ENCODE results near the gene PUSL1.

PUSL1 gene

GRCh38 chr1:1338278-1338677 is 29.9 kb downstream of the PUSL1 start:
- Histone ChIP-seq H3K27ac (replicated peaks; ENCODE audit: low read length) (no peak overlapping the region), H2BK120ac (ENCODE audit: low read depth, low read length) (no peak overlapping the region), H3K4me1 (ENCODE audit: control insufficient read depth in 2 of 2, insufficient read depth in 1 of 2, low read depth in 1 of 2, low read length in 2 of 2) (peaks cover 0 to 3% of the 10 kb centered on the region in 2 donors), H3K79me1 (ENCODE audit: low read depth, low read length) (peaks cover 14% of the 10 kb centered on the region), H3K4ac (ENCODE audit: low read length) (no peak overlapping the region), H3K4me2 (ENCODE audit: insufficient read depth, low read length, poor library complexity, severe bottlenecking) (no peak overlapping the region), H2AK5ac (ENCODE audit: low read depth, low read length) (no peak overlapping the region), H3K27me3 (ENCODE audit: control insufficient read depth in 3 of 3, insufficient read depth in 3 of 3, low read depth in 1 of 3, low read length in 3 of 3) (no peaks in the 10 kb centered on the region), H4K8ac (ENCODE audit: low read depth, low read length) (no peak overlapping the region), H3K36me3 (replicated peaks in 1 of 2; ENCODE audit: control insufficient read depth in 2 of 2, insufficient read depth in 2 of 2, low read length in 2 of 2) (peaks cover 27 to 53% of the 10 kb centered on the region in 2 donors), H3K18ac (ENCODE audit: low read length) (no peak overlapping the region), H3K23ac (ENCODE audit: low read depth, low read length, poor library complexity) (peak overlapping the region; percentile 73), H3K9ac (ENCODE audit: low read depth, low read length, poor library complexity) (no peak overlapping the region), H3K9me3 (replicated peaks in 1 of 2; ENCODE audit: control insufficient read depth in 2 of 2, insufficient read depth in 1 of 2, low read depth in 1 of 2, low read length in 2 of 2) (peaks cover 0 to 9% of the 10 kb centered on the region in 2 donors), H3K14ac (ENCODE audit: low read length) (no peak overlapping the region), H2BK5ac (ENCODE audit: low read length) (no peak overlapping the region), H2BK12ac (ENCODE audit: low read length) (no peak overlapping the region), H2AFZ (ENCODE audit: low read length) (no peak overlapping the region), H3K4me3 (ENCODE audit: low read length in 2 of 2) (no peak overlapping the region), H4K91ac (ENCODE audit: low read depth, low read length, poor library complexity) (no peak overlapping the region), H2BK15ac (ENCODE audit: low read length) (no peak overlapping the region)
- DNase-seq (ENCODE audit: low spot score), result no peak
- no CpG with 5 or more reads among the region's 36 CpGs for WGBS, 2 donors (ENCODE audit: extremely low coverage in 2 of 2, insufficient read length in 2 of 2, insufficient replicate concordance in 1 of 2)

GRCh38 chr1:1340185-1340584 is 31.8 kb downstream of the PUSL1 start:
- Histone ChIP-seq H3K4me1 (ENCODE audit: control insufficient read depth in 2 of 2, insufficient read depth in 1 of 2, low read depth in 1 of 2, low read length in 2 of 2) (peaks cover 0 to 3% of the 10 kb centered on the region in 2 donors), H4K91ac (ENCODE audit: low read depth, low read length, poor library complexity) (peak overlapping the region; percentile 22), H2BK12ac (ENCODE audit: low read length) (no peak overlapping the region), H2AFZ (ENCODE audit: low read length) (no peak overlapping the region), H3K79me1 (ENCODE audit: low read depth, low read length) (peaks cover 19% of the 10 kb centered on the region), H3K9ac (ENCODE audit: low read depth, low read length, poor library complexity) (peak overlapping the region; percentile 44), H3K4ac (ENCODE audit: low read length) (no peak overlapping the region), H4K8ac (ENCODE audit: low read depth, low read length) (no peak overlapping the region), H2BK15ac (ENCODE audit: low read length) (no peak overlapping the region), H3K4me2 (ENCODE audit: insufficient read depth, low read length, poor library complexity, severe bottlenecking) (no peak overlapping the region), H2AK5ac (ENCODE audit: low read depth, low read length) (no peak overlapping the region), H3K18ac (ENCODE audit: low read length) (no peak overlapping the region), H3K36me3 (replicated peaks in 1 of 2; ENCODE audit: control insufficient read depth in 2 of 2, insufficient read depth in 2 of 2, low read length in 2 of 2) (peaks cover 27 to 52% of the 10 kb centered on the region in 2 donors), H3K4me3 (ENCODE audit: low read length in 2 of 2) (no peak overlapping the region), H3K9me3 (replicated peaks in 1 of 2; ENCODE audit: control insufficient read depth in 2 of 2, insufficient read depth in 1 of 2, low read depth in 1 of 2, low read length in 2 of 2) (peaks cover 0 to 9% of the 10 kb centered on the region in 2 donors), H3K27ac (replicated peaks; ENCODE audit: low read length) (no peak overlapping the region), H2BK5ac (ENCODE audit: low read length) (no peak overlapping the region), H3K23ac (ENCODE audit: low read depth, low read length, poor library complexity) (no peak overlapping the region), H3K27me3 (ENCODE audit: control insufficient read depth in 3 of 3, insufficient read depth in 3 of 3, low read depth in 1 of 3, low read length in 3 of 3) (no peaks in the 10 kb centered on the region), H3K14ac (ENCODE audit: low read length) (no peak overlapping the region), H2BK120ac (ENCODE audit: low read depth, low read length) (no peak overlapping the region)
- no peak for DNase-seq (ENCODE audit: low spot score)
- no CpG with 5 or more reads among the region's 23 CpGs for WGBS, 2 donors (ENCODE audit: extremely low coverage in 2 of 2, insufficient read length in 2 of 2, insufficient replicate concordance in 1 of 2)

DNA sequence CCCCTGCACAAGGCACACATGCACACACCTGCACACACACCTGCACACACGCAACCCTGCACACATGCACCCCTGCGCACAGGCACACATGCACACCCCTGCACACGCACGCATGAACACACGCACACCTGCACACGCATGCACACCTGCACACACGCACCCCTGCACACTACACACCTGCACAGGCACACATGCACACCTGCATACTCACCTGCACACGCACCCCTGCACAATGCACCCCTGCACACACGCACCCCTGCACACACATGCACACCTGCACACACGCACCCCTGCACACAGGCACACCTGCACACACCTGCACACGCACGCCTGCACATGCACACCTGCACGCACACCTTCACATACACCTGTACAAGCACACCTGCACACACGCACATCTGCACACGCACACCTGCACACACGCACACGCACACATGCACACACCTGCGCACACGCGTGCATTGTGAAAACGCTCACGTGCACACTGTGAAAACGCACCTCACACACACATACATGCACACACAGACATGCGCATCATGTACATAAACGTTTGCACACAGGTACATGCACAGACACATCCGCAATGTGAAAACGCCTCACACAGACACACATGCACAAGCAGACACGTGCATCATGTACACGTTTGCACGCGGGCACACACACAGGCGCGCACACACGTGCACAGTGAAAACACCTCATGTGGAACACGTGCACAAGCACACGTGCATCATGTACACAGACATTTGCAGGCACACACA is 32.6 kb downstream of the PUSL1 start:
- Histone ChIP-seq H3K4me3 (ENCODE audit: low read length in 2 of 2) (peak overlapping the region in 1 of 2 donors; percentile 59), H2BK120ac (ENCODE audit: low read depth, low read length) (no peak overlapping the region), H3K18ac (ENCODE audit: low read length) (peak overlapping the region; percentile 19), H2BK12ac (ENCODE audit: low read length) (no peak overlapping the region), H3K4ac (ENCODE audit: low read length) (no peak overlapping the region), H3K36me3 (replicated peaks in 1 of 2; ENCODE audit: control insufficient read depth in 2 of 2, insufficient read depth in 2 of 2, low read length in 2 of 2) (peaks cover 26 to 50% of the 10 kb centered on the region in 2 donors), H3K9ac (ENCODE audit: low read depth, low read length, poor library complexity) (peak overlapping the region; percentile 53), H3K9me3 (replicated peaks in 1 of 2; ENCODE audit: control insufficient read depth in 2 of 2, insufficient read depth in 1 of 2, low read depth in 1 of 2, low read length in 2 of 2) (peaks cover 0 to 9% of the 10 kb centered on the region in 2 donors), H2BK15ac (ENCODE audit: low read length) (no peak overlapping the region), H2AK5ac (ENCODE audit: low read depth, low read length) (no peak overlapping the region), H3K79me1 (ENCODE audit: low read depth, low read length) (peaks cover 23% of the 10 kb centered on the region), H3K23ac (ENCODE audit: low read depth, low read length, poor library complexity) (peak overlapping the region; percentile 75), H3K27me3 (ENCODE audit: control insufficient read depth in 3 of 3, insufficient read depth in 3 of 3, low read depth in 1 of 3, low read length in 3 of 3) (no peaks in the 10 kb centered on the region), H4K91ac (ENCODE audit: low read depth, low read length, poor library complexity) (peak overlapping the region; percentile 22), H2BK5ac (ENCODE audit: low read length) (peak overlapping the region; percentile 39), H2AFZ (ENCODE audit: low read length) (no peak overlapping the region), H3K4me2 (ENCODE audit: insufficient read depth, low read length, poor library complexity, severe bottlenecking) (no peak overlapping the region), H3K4me1 (ENCODE audit: control insufficient read depth in 2 of 2, insufficient read depth in 1 of 2, low read depth in 1 of 2, low read length in 2 of 2) (peaks cover 0 to 3% of the 10 kb centered on the region in 2 donors), H4K8ac (ENCODE audit: low read depth, low read length) (no peak overlapping the region), H3K27ac (replicated peaks; ENCODE audit: low read length) (no peak overlapping the region), H3K14ac (ENCODE audit: low read length) (peak overlapping the region; percentile 78)
- no peak for DNase-seq (ENCODE audit: low spot score)
- no CpG with 5 or more reads among the region's 36 CpGs for WGBS, 2 donors (ENCODE audit: extremely low coverage in 2 of 2, insufficient read length in 2 of 2, insufficient replicate concordance in 1 of 2)

GRCh38 chr1:1341549-1342021 is 33.2 kb downstream of the PUSL1 start:
- Histone ChIP-seq H3K23ac (ENCODE audit: low read depth, low read length, poor library complexity) (peak overlapping the region; percentile 75), H3K79me1 (ENCODE audit: low read depth, low read length) (peaks cover 28% of the 10 kb centered on the region), H3K27ac (replicated peaks; ENCODE audit: low read length) (no peak overlapping the region), H3K36me3 (replicated peaks in 1 of 2; ENCODE audit: control insufficient read depth in 2 of 2, insufficient read depth in 2 of 2, low read length in 2 of 2) (peaks cover 26 to 49% of the 10 kb centered on the region in 2 donors), H4K91ac (ENCODE audit: low read depth, low read length, poor library complexity) (no peak overlapping the region), H2BK120ac (ENCODE audit: low read depth, low read length) (no peak overlapping the region), H3K4me2 (ENCODE audit: insufficient read depth, low read length, poor library complexity, severe bottlenecking) (no peak overlapping the region), H3K9me3 (replicated peaks in 1 of 2; ENCODE audit: control insufficient read depth in 2 of 2, insufficient read depth in 1 of 2, low read depth in 1 of 2, low read length in 2 of 2) (peaks cover 0 to 9% of the 10 kb centered on the region in 2 donors), H3K4me1 (ENCODE audit: control insufficient read depth in 2 of 2, insufficient read depth in 1 of 2, low read depth in 1 of 2, low read length in 2 of 2) (peaks cover 0 to 3% of the 10 kb centered on the region in 2 donors), H3K9ac (ENCODE audit: low read depth, low read length, poor library complexity) (peak overlapping the region; percentile 53), H3K4ac (ENCODE audit: low read length) (no peak overlapping the region), H2AFZ (ENCODE audit: low read length) (no peak overlapping the region), H2AK5ac (ENCODE audit: low read depth, low read length) (no peak overlapping the region), H2BK12ac (ENCODE audit: low read length) (no peak overlapping the region), H3K18ac (ENCODE audit: low read length) (no peak overlapping the region), H3K27me3 (ENCODE audit: control insufficient read depth in 3 of 3, insufficient read depth in 3 of 3, low read depth in 1 of 3, low read length in 3 of 3) (no peaks in the 10 kb centered on the region), H3K14ac (ENCODE audit: low read length) (no peak overlapping the region), H2BK5ac (ENCODE audit: low read length) (peak overlapping the region; percentile 39), H2BK15ac (ENCODE audit: low read length) (no peak overlapping the region), H3K4me3 (ENCODE audit: low read length in 2 of 2) (no peak overlapping the region), H4K8ac (ENCODE audit: low read depth, low read length) (no peak overlapping the region)
- DNase-seq (ENCODE audit: low spot score), result no peak
- WGBS, 2 donors (ENCODE audit: extremely low coverage in 2 of 2, insufficient read length in 2 of 2, insufficient replicate concordance in 1 of 2), result no CpG with 5 or more reads among the region's 17 CpGs
